Thyroid gland (tissue), 4 donors: ENCODE measurements around the gene IGFBPL1. TPM values are rescaled to one million over a fixed set of nuclear protein-coding genes. Genes with fewer than 3 reads are reported as not detected.
"Not testable (repeated sequence)": the region's sequence is repeated elsewhere in the genome, so short reads cannot be mapped to it uniquely, and the experiment has no call there.

Experiments used
- DNase-seq, 2 donors: peaks; one replicate each; pipeline ENCODE4 v3.0.0-alpha.2; 2019
- H3K27ac ChIP-seq, 3 donors: fragments of 200-600 bp; sonication (generic); 1 replicate in 2 of 3; 2 replicates in 1 of 3; pipeline ENCODE4 v1.5.1; 2016 to 2019; ENCODE audit warnings: mild to moderate bottlenecking in 1 of 3, moderate library complexity in 1 of 3
- H3K27me3 ChIP-seq: fragments of 200-600 bp; sonication (generic); one replicate; pipeline ENCODE4 v1.5.1; 2019
- H3K36me3 ChIP-seq, 2 donors: fragments of 200-600 bp; sonication (generic); one replicate each; pipeline ENCODE4 v1.5.1; 2016 to 2019
- H3K4me1 ChIP-seq, 2 donors: fragments of 200-600 bp; sonication (generic); one replicate each; pipeline ENCODE4 v1.5.1; 2017 to 2019
- H3K4me3 ChIP-seq, 3 donors: fragments of 200-600 bp; sonication (generic); replicated peaks in 1 of 3; 1 replicate in 2 of 3; 2 replicates in 1 of 3; pipeline ENCODE4 v1.5.1; 2016; ENCODE audit warnings: mild to moderate bottlenecking in 1 of 3
- H3K9me3 ChIP-seq: fragments of 200-600 bp; sonication (generic); one replicate; pipeline ENCODE4 v1.5.1; 2017
- POLR2A ChIP-seq, 2 donors: fragments of 450-650 bp; IDR thresholded peaks; one replicate each; pipeline ENCODE4 v1.6.1; 2017; ENCODE audit warnings: antibody characterized with exemption in 2 of 2, mild to moderate bottlenecking in 2 of 2, moderate library complexity in 1 of 2
- WGBS, 2 donors: methylation state at CpG; one replicate each; pipeline ENCODE4 v1.1.5; 2017; 5-methylcytosine and 5-hydroxymethylcytosine counted together
- intact Hi-C: fragments of 100-400 bp; cut with DNase I; formaldehyde crosslinking; loops from one replicate; pipeline ENCODE4 v1.15.1; 2023
- total RNA-seq, 4 donors: library from RNA; depleted of rRNA; stranded (reverse); fragments of >200 nt; gene quantifications; one replicate each; pipeline ENCODE4 v1.2.3, GENCODE V29; 2016
- TF ChIP-seq, protein P1 (sequence below), 6 experiments: fragments of 200-600 bp in 3 of 6; fragments of 450-650 bp in 3 of 6; sonication (generic) in 3 of 6; IDR thresholded peaks; one replicate each; pipeline ENCODE4 v1.5.1; 2016 to 2019; ENCODE audit warnings: antibody characterized with exemption in 6 of 6, mild to moderate bottlenecking in 2 of 6, inconsistent platforms in 1 of 6, moderate library complexity in 1 of 6

The IGFBPL1 gene
- total RNA-seq, 4 donors from 2014 or later = 20.3 to 116 (median 29.1) TPM

DNA sequence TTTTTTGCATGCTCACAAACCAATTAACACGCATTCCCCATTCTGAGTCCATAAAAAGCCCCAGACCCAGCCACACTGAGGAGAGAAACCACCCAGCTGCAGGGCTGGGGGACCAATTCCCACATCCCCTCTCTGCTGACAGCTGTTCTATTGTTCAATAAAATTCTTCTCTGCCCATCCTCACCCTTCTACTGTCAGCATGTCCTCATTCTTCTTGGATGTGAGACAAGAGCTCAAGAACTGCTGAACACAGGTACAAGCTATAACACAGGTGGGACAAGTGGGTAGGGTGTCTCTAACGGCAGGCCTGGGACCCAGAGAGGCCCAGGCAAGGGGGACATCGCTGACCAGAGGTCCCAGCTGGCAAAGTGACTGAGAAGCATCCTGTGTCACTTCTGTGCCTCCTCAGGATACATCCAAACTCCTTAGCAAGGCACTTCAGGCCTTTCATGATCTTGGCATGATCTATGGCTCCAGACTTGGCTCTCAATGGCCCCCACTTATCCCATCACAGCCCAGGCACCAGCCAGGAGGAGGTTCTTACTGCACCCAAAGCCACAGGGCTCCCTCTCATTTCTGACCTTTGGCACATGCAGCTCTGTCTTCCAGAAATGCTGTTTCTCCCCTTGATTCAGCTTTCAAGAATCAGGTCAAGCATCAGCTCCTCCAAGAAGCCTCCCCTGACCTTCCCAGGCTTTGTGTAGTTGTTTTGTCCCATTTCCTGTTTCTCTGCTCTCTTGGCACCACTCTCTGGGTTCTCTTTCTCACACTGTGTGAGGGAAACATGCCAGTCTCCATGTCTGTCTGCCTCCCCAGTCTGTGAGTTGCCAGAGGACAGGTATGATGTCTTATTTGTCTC, 39.0 kb downstream of the IGFBPL1 start:
- WGBS, 2 donors = 87 to 92% methylated on average over 2 to 3 of the region's 3 CpGs
- no peaks in the 10 kb centered on the region for H3K9me3 ChIP-seq
- peak overlapping the region in 2 of 3 donors; percentile 5 to 45 for H3K27ac ChIP-seq
- DNase-seq = no peak
- H3K4me3 ChIP-seq = no peak overlapping the region
- no peaks in the 10 kb centered on the region for H3K36me3 ChIP-seq
- intact Hi-C loops = no loop called here
- TF ChIP-seq, protein P1, sequence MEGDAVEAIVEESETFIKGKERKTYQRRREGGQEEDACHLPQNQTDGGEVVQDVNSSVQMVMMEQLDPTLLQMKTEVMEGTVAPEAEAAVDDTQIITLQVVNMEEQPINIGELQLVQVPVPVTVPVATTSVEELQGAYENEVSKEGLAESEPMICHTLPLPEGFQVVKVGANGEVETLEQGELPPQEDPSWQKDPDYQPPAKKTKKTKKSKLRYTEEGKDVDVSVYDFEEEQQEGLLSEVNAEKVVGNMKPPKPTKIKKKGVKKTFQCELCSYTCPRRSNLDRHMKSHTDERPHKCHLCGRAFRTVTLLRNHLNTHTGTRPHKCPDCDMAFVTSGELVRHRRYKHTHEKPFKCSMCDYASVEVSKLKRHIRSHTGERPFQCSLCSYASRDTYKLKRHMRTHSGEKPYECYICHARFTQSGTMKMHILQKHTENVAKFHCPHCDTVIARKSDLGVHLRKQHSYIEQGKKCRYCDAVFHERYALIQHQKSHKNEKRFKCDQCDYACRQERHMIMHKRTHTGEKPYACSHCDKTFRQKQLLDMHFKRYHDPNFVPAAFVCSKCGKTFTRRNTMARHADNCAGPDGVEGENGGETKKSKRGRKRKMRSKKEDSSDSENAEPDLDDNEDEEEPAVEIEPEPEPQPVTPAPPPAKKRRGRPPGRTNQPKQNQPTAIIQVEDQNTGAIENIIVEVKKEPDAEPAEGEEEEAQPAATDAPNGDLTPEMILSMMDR (IDR thresholded peaks at IDR 0.05) = no peak
- TF ChIP-seq POLR2A (IDR thresholded peaks at IDR 0.05) = no peak
- peaks cover 10 to 49% of the 10 kb centered on the region in 2 donors for H3K4me1 ChIP-seq
- H3K27me3 ChIP-seq = no peaks in the 10 kb centered on the region

DNA sequence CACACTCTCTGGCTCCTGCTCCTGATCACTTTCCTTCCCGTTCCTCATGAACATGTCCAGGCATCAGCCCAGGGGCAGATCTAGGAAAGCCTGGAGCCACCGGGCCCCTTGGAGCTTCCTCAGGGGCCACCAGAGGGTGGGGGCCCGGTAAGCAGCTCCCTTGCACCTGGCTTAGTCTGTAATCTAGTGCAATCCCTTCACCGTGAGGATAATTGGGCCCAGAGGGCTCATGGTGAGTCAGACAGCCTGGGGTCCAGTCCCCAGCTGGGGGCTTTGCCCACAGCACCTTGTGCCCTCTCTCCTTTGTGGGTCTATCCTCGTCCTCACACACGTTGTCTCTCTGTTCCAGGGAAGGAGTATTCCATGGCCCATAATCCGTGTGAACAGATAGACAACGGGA, 42.1 kb downstream of the IGFBPL1 start:
- WGBS, 2 donors = 90 to 92% methylated on average over 7 to 8 of the region's 8 CpGs
- TF ChIP-seq, protein P1 (IDR thresholded peaks at IDR 0.05) = no peak
- intact Hi-C loops = no loop called here
- Histone ChIP-seq H3K9me3 (no peaks in the 10 kb centered on the region), H3K36me3 (no peaks in the 10 kb centered on the region), H3K4me3 (no peak overlapping the region), H3K4me1 (peaks cover 10 to 36% of the 10 kb centered on the region in 2 donors), H3K27ac (peak overlapping the region in 2 of 3 donors; percentile 74 to 94), H3K27me3 (no peaks in the 10 kb centered on the region)
- no peak for DNase-seq

DNA sequence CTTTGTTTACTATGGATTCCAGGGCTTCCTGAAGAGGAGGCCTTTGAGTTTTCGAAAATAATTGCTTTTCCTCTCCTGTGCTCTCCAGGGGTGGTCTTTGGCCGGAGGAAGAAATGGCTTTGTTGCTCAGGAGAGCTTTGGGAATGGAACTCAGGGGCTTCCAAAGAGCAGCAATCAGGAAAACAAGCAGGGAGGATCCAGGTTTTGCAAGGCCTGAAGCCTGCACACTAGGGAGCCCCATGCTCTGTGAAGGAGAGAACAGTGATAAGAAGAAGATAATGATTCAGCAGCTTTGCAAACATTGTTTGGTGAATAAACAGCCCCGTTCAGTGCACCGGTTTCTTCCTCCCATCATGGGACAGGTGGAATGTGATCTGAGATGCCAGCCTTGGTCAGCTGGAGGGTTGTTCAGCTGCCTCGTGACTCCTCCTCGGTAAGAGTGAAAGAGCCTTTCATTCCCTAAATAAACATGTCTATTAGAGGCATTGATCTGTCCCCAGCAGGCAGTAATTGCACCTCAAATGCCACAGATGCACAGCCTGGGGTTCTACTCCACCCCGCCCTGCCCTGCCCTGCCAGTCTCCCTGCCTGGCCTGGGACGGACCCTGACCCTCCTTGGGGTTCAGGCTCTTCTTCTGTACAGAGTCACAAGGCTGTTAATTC, 43.3 kb downstream of the IGFBPL1 start:
- H3K27ac ChIP-seq = peak overlapping the region; percentile 74 to 94 (median 82)
- 43 to 56% methylated on average over 8 of the region's 8 CpGs for WGBS, 2 donors
- H3K27me3 ChIP-seq = no peaks in the 10 kb centered on the region
- peaks cover 10 to 34% of the 10 kb centered on the region in 2 donors for H3K4me1 ChIP-seq
- H3K36me3 ChIP-seq = no peaks in the 10 kb centered on the region
- no peaks in the 10 kb centered on the region for H3K9me3 ChIP-seq
- DNase-seq = peak; percentile 84 to 86
- no peak overlapping the region for H3K4me3 ChIP-seq
- intact Hi-C loops = no loop called here
- TF ChIP-seq, protein P1 (IDR thresholded peaks at IDR 0.05) = no peak
- TF ChIP-seq POLR2A (IDR thresholded peaks at IDR 0.05) = peak in 1 of 2 donors; percentile 59

DNA sequence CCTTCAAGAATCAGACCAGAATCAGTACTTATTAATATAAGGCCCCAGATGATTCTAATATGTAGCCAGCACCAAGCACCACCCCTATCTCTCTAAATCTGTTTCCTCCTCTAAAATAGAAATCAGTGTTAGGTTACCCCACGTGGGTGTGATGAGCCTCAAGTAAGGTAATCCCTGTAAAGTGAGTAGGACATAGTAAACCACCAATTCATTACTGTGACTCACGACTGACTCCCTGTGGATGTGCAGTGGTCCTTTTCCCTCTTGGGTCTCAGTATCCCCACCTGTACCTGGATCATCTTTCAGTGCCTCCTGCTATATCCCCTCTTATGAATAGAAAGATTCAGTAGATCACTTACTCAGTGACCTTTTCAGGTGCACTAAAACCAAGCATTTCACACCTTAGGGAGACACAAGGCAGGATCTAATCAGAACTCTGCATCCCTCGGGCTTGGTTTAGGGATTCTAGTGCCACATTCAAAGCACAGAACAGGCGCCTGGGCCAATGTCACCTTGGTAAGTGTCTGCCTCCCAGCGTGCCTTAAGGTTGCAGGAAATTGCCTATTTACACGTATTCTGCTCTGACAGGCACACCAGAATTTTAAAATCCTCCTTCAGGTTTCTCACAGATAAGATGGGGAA, 43.9 kb downstream of the IGFBPL1 start:
- H3K27ac ChIP-seq = peak overlapping the region; percentile 74 to 94 (median 82)
- H3K9me3 ChIP-seq = no peaks in the 10 kb centered on the region
- intact Hi-C loops = no loop called here
- no peaks in the 10 kb centered on the region for H3K27me3 ChIP-seq
- H3K36me3 ChIP-seq = no peaks in the 10 kb centered on the region
- DNase-seq = no peak
- 87 to 90% methylated on average over 6 of the region's 6 CpGs for WGBS, 2 donors
- no peak overlapping the region for H3K4me3 ChIP-seq
- TF ChIP-seq POLR2A (IDR thresholded peaks at IDR 0.05) = no peak
- peaks cover 10 to 29% of the 10 kb centered on the region in 2 donors for H3K4me1 ChIP-seq

DNA sequence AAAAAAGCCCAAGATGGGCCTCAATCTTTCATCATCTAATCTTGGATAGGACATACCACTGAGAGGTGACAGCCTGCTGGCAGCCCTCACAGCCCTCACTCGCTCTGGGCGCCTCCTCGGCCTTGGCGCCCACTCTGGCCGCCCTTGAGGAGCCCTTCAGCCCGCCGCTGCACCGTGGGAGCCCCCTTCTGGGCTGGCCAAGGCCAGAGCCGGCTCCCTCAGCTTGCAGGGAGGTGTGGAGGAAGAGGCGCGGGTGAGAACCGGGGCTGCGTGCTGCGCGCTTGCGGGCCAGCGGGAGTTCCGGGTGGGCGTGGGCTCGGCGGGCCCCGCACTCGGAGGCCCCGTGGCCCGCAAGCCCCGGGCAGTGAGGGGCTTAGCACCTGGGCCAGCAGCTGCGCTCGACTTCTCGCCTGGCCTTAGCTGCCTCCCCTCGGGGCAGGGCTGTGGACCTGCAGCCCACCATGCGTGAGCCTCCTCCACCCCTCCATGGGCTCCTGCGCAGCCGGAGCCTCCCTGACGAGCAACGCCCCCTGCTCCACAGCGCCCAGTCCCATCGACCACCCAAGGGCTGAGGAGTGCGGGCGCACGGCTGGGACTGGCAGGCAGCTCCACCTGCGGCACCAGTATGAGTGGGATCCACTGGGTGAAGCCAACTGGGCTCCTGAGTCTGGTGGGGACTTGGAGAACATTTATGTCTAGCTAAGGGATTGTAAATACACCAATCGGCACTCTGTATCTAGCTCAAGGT, 46.7 kb downstream of the IGFBPL1 start:
- H3K4me3 ChIP-seq, H3K36me3 ChIP-seq, H3K27me3 ChIP-seq, DNase-seq, intact Hi-C loops, H3K9me3 ChIP-seq, H3K27ac ChIP-seq: not testable (repeated sequence)
- peaks cover 10 to 22% of the 10 kb centered on the region in 2 donors for H3K4me1 ChIP-seq
- WGBS, 2 donors = 91 to 96% methylated on average over 12 to 42 of the region's 42 CpGs
